Neural progenitor cell (in vitro differentiated cells): ENCODE measurements around the gene VPS13D.

Experiments used
- EZH2 ChIP-seq: fragments of 200-600 bp; sonication (generic); IDR thresholded peaks from 2 replicates; pipeline ENCODE4 v1.6.1; 2017; ENCODE audit warnings: antibody characterized with exemption, mild to moderate bottlenecking, moderate library complexity
- TF ChIP-seq, protein P1 (sequence below): fragments of 200-600 bp; sonication (generic); IDR thresholded peaks from 2 replicates; pipeline ENCODE4 v1.5.1; 2017; ENCODE audit warnings: antibody characterized with exemption, mild to moderate bottlenecking

- TF ChIP-seq, protein P1, sequence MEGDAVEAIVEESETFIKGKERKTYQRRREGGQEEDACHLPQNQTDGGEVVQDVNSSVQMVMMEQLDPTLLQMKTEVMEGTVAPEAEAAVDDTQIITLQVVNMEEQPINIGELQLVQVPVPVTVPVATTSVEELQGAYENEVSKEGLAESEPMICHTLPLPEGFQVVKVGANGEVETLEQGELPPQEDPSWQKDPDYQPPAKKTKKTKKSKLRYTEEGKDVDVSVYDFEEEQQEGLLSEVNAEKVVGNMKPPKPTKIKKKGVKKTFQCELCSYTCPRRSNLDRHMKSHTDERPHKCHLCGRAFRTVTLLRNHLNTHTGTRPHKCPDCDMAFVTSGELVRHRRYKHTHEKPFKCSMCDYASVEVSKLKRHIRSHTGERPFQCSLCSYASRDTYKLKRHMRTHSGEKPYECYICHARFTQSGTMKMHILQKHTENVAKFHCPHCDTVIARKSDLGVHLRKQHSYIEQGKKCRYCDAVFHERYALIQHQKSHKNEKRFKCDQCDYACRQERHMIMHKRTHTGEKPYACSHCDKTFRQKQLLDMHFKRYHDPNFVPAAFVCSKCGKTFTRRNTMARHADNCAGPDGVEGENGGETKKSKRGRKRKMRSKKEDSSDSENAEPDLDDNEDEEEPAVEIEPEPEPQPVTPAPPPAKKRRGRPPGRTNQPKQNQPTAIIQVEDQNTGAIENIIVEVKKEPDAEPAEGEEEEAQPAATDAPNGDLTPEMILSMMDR, result no peak
- no peak for TF ChIP-seq EZH2
These were observed 259.0 kb downstream of the VPS13D start for GRCh38 chr1:12488666-12489354.
